ENCODE data around the gene MARS1.

The MARS1 gene

GRCh38 chr12:57536597-57536942 is 48.7 kb downstream of the MARS1 start:
- no peak overlapping the region for H3K9ac ChIP-seq (ENCODE audit: low read length)
- H3K79me2 ChIP-seq (ENCODE audit: low read length): no peaks in the 10 kb centered on the region
- H3K4me1 ChIP-seq (ENCODE audit: low read length): no peaks in the 10 kb centered on the region
- H2AFZ ChIP-seq (ENCODE audit: low read depth, low read length): no peak overlapping the region
- H4K20me1 ChIP-seq (ENCODE audit: insufficient read depth, low read length): no peaks in the 10 kb centered on the region
- TF ChIP-seq CTCF (IDR thresholded peaks at IDR 0.05; ENCODE audit: low read depth, low read length): no peak
- no peak overlapping the region for H3K27ac ChIP-seq (ENCODE audit: low read length)
- H3K27me3 ChIP-seq (ENCODE audit: low read depth, low read length): no peaks in the 10 kb centered on the region
- H3K4me3 ChIP-seq (ENCODE audit: low read length): no peak overlapping the region
- peaks cover 25% of the 10 kb centered on the region for H3K36me3 ChIP-seq (replicated peaks; ENCODE audit: low read depth, low read length)
- H3K4me2 ChIP-seq (ENCODE audit: low read length): no peak overlapping the region
- H3K9me3 ChIP-seq (ENCODE audit: insufficient read depth, low read length): no peaks in the 10 kb centered on the region

- TF ChIP-seq CTCF (IDR thresholded peaks at IDR 0.05; ENCODE audit: low read depth, low read length) (no peak), EZH2phosphoT487 (IDR thresholded peaks at IDR 0.05; ENCODE audit: low read depth) (no peak)
- Histone ChIP-seq H3K4me3 (ENCODE audit: low read length) (no peak overlapping the region), H3K9me3 (ENCODE audit: insufficient read depth, low read length) (no peaks in the 10 kb centered on the region), H2AFZ (ENCODE audit: low read depth, low read length) (no peak overlapping the region), H3K27ac (ENCODE audit: low read length) (no peak overlapping the region), H3K79me2 (ENCODE audit: low read length) (no peaks in the 10 kb centered on the region), H3K4me1 (ENCODE audit: low read length) (no peaks in the 10 kb centered on the region), H3K9ac (ENCODE audit: low read length) (no peak overlapping the region), H4K20me1 (ENCODE audit: insufficient read depth, low read length) (no peaks in the 10 kb centered on the region), H3K4me2 (ENCODE audit: low read length) (no peak overlapping the region), H3K27me3 (ENCODE audit: low read depth, low read length) (no peaks in the 10 kb centered on the region), H3K36me3 (replicated peaks; ENCODE audit: low read depth, low read length) (peaks cover 12% of the 10 kb centered on the region)
Observed at GRCh38 chr12:57539134-57539768, 51.4 kb downstream of the MARS1 start.

GRCh38 chr12:57541001-57541400 is 53.1 kb downstream of the MARS1 start:
- H3K9me3 ChIP-seq (ENCODE audit: insufficient read depth, low read length): no peaks in the 10 kb centered on the region
- no peak overlapping the region for H3K4me2 ChIP-seq (ENCODE audit: low read length)
- H4K20me1 ChIP-seq (ENCODE audit: insufficient read depth, low read length): no peaks in the 10 kb centered on the region
- no peak overlapping the region for H3K4me3 ChIP-seq (ENCODE audit: low read length)
- H3K36me3 ChIP-seq (replicated peaks; ENCODE audit: low read depth, low read length): peaks cover 8% of the 10 kb centered on the region
- peaks cover 8% of the 10 kb centered on the region for H3K79me2 ChIP-seq (ENCODE audit: low read length)
- H3K27me3 ChIP-seq (ENCODE audit: low read depth, low read length): no peaks in the 10 kb centered on the region
- H2AFZ ChIP-seq (ENCODE audit: low read depth, low read length): no peak overlapping the region
- TF ChIP-seq CTCF (IDR thresholded peaks at IDR 0.05; ENCODE audit: low read depth, low read length): no peak
- no peak for TF ChIP-seq EZH2phosphoT487 (IDR thresholded peaks at IDR 0.05; ENCODE audit: low read depth)
- no peak overlapping the region for H3K27ac ChIP-seq (ENCODE audit: low read length)
- H3K4me1 ChIP-seq (ENCODE audit: low read length): peaks cover 4% of the 10 kb centered on the region
- no peak overlapping the region for H3K9ac ChIP-seq (ENCODE audit: low read length)

- H3K9me3 ChIP-seq (ENCODE audit: insufficient read depth, low read length): no peaks in the 10 kb centered on the region
- peaks cover 8% of the 10 kb centered on the region for H3K36me3 ChIP-seq (replicated peaks; ENCODE audit: low read depth, low read length)
- no peaks in the 10 kb centered on the region for H4K20me1 ChIP-seq (ENCODE audit: insufficient read depth, low read length)
- no peak overlapping the region for H3K27ac ChIP-seq (ENCODE audit: low read length)
- H3K4me2 ChIP-seq (ENCODE audit: low read length): no peak overlapping the region
- H3K79me2 ChIP-seq (ENCODE audit: low read length): peaks cover 15% of the 10 kb centered on the region
- no peak overlapping the region for H3K9ac ChIP-seq (ENCODE audit: low read length)
- no peak overlapping the region for H2AFZ ChIP-seq (ENCODE audit: low read depth, low read length)
- TF ChIP-seq CTCF (IDR thresholded peaks at IDR 0.05; ENCODE audit: low read depth, low read length): no peak
- TF ChIP-seq EZH2phosphoT487 (IDR thresholded peaks at IDR 0.05; ENCODE audit: low read depth): no peak
- peaks cover 7% of the 10 kb centered on the region for H3K4me1 ChIP-seq (ENCODE audit: low read length)
- H3K27me3 ChIP-seq (ENCODE audit: low read depth, low read length): no peaks in the 10 kb centered on the region
- no peak overlapping the region for H3K4me3 ChIP-seq (ENCODE audit: low read length)
Observed at GRCh38 chr12:57541717-57542116, 53.8 kb downstream of the MARS1 start.

Data from OCI-LY3 (cell line).